ENCODE data around the gene ARHGAP22. TPM values are rescaled to one million over a fixed set of nuclear protein-coding genes. Genes with fewer than 3 reads are reported as not detected.

The ARHGAP22 gene
- total and polyA plus RNA-seq, 2 experiments from 2014 or later, result 4.8 to 10.7 TPM

DNA sequence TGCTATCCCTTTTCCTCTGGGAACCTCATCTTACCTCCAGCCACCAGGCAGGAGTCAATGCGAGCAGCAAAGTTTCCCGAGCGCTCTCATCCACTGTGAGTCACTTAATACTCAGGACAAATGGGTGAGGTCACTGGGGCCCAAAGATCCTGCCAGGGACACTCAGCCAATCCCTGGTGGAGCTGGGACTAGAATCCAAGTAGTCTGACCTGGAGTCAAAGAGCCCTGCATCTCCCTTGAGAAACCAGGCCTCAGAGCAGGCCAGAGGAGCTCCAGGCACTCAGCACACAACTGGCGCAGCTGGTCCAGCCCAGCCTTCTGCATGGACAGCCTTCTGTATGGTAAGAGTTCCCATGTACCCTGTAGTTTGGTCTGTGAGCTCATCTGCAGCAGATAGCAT, 156.1 kb downstream of the ARHGAP22 start:
- DNase-seq (ENCODE audit: low spot score), result no peak
- TF ChIP-seq EZH2phosphoT487 (IDR thresholded peaks at IDR 0.05; ENCODE audit: unreplicated experiment) (no peak), STAT1 (IDR thresholded peaks at IDR 0.05; ENCODE audit: unreplicated experiment) (no peak), ZNF114 (CRISPR knock-in tag; IDR thresholded peaks at IDR 0.05) (no peak), CREB1 (CRISPR knock-in tag; IDR thresholded peaks at IDR 0.05; ENCODE audit: low read depth) (no peak), NANOG (IDR thresholded peaks at IDR 0.05; ENCODE audit: borderline replicate concordance) (no peak), ZNF331 (CRISPR knock-in tag; IDR thresholded peaks at IDR 0.05; ENCODE audit: low read depth) (no peak), JUNB (IDR thresholded peaks at IDR 0.05; ENCODE audit: unreplicated experiment) (no peak), POLR2AphosphoS5 (IDR thresholded peaks at IDR 0.05; ENCODE audit: low read depth) (no peak), EZH2 (IDR thresholded peaks at IDR 0.05; ENCODE audit: low read depth, unreplicated experiment) (no peak)
- TF ChIP-seq, protein P1, sequence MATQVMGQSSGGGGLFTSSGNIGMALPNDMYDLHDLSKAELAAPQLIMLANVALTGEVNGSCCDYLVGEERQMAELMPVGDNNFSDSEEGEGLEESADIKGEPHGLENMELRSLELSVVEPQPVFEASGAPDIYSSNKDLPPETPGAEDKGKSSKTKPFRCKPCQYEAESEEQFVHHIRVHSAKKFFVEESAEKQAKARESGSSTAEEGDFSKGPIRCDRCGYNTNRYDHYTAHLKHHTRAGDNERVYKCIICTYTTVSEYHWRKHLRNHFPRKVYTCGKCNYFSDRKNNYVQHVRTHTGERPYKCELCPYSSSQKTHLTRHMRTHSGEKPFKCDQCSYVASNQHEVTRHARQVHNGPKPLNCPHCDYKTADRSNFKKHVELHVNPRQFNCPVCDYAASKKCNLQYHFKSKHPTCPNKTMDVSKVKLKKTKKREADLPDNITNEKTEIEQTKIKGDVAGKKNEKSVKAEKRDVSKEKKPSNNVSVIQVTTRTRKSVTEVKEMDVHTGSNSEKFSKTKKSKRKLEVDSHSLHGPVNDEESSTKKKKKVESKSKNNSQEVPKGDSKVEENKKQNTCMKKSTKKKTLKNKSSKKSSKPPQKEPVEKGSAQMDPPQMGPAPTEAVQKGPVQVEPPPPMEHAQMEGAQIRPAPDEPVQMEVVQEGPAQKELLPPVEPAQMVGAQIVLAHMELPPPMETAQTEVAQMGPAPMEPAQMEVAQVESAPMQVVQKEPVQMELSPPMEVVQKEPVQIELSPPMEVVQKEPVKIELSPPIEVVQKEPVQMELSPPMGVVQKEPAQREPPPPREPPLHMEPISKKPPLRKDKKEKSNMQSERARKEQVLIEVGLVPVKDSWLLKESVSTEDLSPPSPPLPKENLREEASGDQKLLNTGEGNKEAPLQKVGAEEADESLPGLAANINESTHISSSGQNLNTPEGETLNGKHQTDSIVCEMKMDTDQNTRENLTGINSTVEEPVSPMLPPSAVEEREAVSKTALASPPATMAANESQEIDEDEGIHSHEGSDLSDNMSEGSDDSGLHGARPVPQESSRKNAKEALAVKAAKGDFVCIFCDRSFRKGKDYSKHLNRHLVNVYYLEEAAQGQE (IDR thresholded peaks at IDR 0.05; ENCODE audit: unreplicated experiment), result no peak
- TF ChIP-seq, protein P2, sequence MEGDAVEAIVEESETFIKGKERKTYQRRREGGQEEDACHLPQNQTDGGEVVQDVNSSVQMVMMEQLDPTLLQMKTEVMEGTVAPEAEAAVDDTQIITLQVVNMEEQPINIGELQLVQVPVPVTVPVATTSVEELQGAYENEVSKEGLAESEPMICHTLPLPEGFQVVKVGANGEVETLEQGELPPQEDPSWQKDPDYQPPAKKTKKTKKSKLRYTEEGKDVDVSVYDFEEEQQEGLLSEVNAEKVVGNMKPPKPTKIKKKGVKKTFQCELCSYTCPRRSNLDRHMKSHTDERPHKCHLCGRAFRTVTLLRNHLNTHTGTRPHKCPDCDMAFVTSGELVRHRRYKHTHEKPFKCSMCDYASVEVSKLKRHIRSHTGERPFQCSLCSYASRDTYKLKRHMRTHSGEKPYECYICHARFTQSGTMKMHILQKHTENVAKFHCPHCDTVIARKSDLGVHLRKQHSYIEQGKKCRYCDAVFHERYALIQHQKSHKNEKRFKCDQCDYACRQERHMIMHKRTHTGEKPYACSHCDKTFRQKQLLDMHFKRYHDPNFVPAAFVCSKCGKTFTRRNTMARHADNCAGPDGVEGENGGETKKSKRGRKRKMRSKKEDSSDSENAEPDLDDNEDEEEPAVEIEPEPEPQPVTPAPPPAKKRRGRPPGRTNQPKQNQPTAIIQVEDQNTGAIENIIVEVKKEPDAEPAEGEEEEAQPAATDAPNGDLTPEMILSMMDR (conservative IDR thresholded peaks at IDR 0.05; ENCODE audit: low read depth in 2 of 2), result no peak
- TF ChIP-seq, protein P3, sequence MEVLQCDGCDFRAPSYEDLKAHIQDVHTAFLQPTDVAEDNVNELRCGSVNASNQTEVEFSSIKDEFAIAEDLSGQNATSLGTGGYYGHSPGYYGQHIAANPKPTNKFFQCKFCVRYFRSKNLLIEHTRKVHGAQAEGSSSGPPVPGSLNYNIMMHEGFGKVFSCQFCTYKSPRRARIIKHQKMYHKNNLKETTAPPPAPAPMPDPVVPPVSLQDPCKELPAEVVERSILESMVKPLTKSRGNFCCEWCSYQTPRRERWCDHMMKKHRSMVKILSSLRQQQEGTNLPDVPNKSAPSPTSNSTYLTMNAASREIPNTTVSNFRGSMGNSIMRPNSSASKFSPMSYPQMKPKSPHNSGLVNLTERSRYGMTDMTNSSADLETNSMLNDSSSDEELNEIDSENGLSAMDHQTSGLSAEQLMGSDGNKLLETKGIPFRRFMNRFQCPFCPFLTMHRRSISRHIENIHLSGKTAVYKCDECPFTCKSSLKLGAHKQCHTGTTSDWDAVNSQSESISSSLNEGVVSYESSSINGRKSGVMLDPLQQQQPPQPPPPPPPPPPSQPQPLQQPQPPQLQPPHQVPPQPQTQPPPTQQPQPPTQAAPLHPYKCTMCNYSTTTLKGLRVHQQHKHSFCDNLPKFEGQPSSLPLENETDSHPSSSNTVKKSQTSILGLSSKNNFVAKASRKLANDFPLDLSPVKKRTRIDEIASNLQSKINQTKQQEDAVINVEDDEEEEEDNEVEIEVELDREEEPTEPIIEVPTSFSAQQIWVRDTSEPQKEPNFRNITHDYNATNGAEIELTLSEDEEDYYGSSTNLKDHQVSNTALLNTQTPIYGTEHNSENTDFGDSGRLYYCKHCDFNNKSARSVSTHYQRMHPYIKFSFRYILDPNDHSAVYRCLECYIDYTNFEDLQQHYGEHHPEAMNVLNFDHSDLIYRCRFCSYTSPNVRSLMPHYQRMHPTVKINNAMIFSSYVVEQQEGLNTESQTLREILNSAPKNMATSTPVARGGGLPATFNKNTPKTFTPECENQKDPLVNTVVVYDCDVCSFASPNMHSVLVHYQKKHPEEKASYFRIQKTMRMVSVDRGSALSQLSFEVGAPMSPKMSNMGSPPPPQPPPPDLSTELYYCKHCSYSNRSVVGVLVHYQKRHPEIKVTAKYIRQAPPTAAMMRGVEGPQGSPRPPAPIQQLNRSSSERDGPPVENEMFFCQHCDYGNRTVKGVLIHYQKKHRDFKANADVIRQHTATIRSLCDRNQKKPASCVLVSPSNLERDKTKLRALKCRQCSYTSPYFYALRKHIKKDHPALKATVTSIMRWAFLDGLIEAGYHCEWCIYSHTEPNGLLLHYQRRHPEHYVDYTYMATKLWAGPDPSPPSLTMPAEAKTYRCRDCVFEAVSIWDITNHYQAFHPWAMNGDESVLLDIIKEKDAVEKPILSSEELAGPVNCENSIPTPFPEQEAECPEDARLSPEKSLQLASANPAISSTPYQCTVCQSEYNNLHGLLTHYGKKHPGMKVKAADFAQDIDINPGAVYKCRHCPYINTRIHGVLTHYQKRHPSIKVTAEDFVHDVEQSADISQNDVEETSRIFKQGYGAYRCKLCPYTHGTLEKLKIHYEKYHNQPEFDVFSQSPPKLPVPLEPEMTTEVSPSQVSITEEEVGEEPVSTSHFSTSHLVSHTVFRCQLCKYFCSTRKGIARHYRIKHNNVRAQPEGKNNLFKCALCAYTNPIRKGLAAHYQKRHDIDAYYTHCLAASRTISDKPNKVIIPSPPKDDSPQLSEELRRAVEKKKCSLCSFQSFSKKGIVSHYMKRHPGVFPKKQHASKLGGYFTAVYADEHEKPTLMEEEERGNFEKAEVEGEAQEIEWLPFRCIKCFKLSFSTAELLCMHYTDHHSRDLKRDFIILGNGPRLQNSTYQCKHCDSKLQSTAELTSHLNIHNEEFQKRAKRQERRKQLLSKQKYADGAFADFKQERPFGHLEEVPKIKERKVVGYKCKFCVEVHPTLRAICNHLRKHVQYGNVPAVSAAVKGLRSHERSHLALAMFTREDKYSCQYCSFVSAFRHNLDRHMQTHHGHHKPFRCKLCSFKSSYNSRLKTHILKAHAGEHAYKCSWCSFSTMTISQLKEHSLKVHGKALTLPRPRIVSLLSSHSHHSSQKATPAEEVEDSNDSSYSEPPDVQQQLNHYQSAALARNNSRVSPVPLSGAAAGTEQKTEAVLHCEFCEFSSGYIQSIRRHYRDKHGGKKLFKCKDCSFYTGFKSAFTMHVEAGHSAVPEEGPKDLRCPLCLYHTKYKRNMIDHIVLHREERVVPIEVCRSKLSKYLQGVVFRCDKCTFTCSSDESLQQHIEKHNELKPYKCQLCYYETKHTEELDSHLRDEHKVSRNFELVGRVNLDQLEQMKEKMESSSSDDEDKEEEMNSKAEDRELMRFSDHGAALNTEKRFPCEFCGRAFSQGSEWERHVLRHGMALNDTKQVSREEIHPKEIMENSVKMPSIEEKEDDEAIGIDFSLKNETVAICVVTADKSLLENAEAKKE (CRISPR knock-in tag; IDR thresholded peaks at IDR 0.05), result no peak
- TF ChIP-seq, protein P4, sequence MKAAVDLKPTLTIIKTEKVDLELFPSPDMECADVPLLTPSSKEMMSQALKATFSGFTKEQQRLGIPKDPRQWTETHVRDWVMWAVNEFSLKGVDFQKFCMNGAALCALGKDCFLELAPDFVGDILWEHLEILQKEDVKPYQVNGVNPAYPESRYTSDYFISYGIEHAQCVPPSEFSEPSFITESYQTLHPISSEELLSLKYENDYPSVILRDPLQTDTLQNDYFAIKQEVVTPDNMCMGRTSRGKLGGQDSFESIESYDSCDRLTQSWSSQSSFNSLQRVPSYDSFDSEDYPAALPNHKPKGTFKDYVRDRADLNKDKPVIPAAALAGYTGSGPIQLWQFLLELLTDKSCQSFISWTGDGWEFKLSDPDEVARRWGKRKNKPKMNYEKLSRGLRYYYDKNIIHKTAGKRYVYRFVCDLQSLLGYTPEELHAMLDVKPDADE (IDR thresholded peaks at IDR 0.05), result no peak
- Histone ChIP-seq H3K36me3 (ENCODE audit: insufficient read depth) (no peaks in the 10 kb centered on the region), H3K27ac (ENCODE audit: low read depth) (no peak overlapping the region), H3K4me1 (ENCODE audit: insufficient read depth) (no peaks in the 10 kb centered on the region), H3K9me2 (ENCODE audit: insufficient read depth) (no peaks in the 10 kb centered on the region), H2AFZ (no peak overlapping the region), H3K4me2 (no peak overlapping the region), H3F3A (replicated peaks; ENCODE audit: low read depth) (no peaks in the 10 kb centered on the region), H4K20me1 (replicated peaks; ENCODE audit: insufficient read depth) (no peaks in the 10 kb centered on the region; the same call in 1 of the 2 replicates), H3K4me3 (no peak overlapping the region), H3K27me3 (ENCODE audit: insufficient read depth) (no peaks in the 10 kb centered on the region), H3K79me2 (replicated peaks; ENCODE audit: insufficient read depth) (no peaks in the 10 kb centered on the region)
- Mint-ChIP-seq H3K4me1 (peaks cover 13% of the 10 kb centered on the region), H3K27ac (no peak overlapping the region), H3K36me3 (ENCODE audit: low read depth) (peaks cover 7% of the 10 kb centered on the region; the same call in 2 of the 3 replicates), H3K27me3 (ENCODE audit: insufficient read depth, low read depth, poor library complexity) (peaks cover 13% of the 10 kb centered on the region), H3K4me3 (no peak overlapping the region), H3K9me3 (no peaks in the 10 kb centered on the region)
- no peak for ATAC-seq

Measured in GM23338 (cell line).